ENCODE data around the gene KCNT1.

- TF ChIP-seq POLR2A (IDR thresholded peaks at IDR 0.05; ENCODE audit: low read depth) (no peak), CTCF (IDR thresholded peaks at IDR 0.05) (no peak)
Measured at GRCh38 chr9:135698767-135699166, 3.2 kb upstream of the KCNT1 start.
